H1 (cell line): ENCODE measurements around the gene IRF7. TPM values are rescaled to one million over a fixed set of nuclear protein-coding genes. Genes with fewer than 3 reads are reported as not detected.

Experiments used
- CTCF ChIA-PET: fragments of 300-600 bp; sonication (Branson Sonifier 250); formaldehyde crosslinking; loops from one replicate; lab custom pipeline; 2021; ENCODE audit not compliant: partially characterized antibody; lab: Charles Lee
- POLR2A ChIA-PET: fragments of 300-600 bp; sonication (Branson Sonifier 250); formaldehyde crosslinking; loops from one replicate; lab custom pipeline; 2021; ENCODE audit warnings: inconsistent platforms; ENCODE audit not compliant: partially characterized antibody; lab: Charles Lee
- DNase-seq, 2 experiments: peaks; one replicate each; pipeline versions ENCODE4 v3.0.0 to v3.0.0-alpha.2; 2010 to 2022; ENCODE audit warnings: low spot score in 2 of 2, low read depth in 1 of 2, mixed read lengths in 1 of 2
- FAIRE-seq: peaks from 2 replicates; lab custom pipeline; 2011; peaks lifted over from hg19 to GRCh38; lab: Jason Lieb, UNC
- H2AFZ ChIP-seq: 2 replicates; pipeline ENCODE4 v1.8.1; 2012; ENCODE audit warnings: low read length, inconsistent platforms
- H2AK5ac ChIP-seq: 2 replicates; pipeline ENCODE4 v1.6.1; 2013; ENCODE audit warnings: low read depth, low read length
- H2BK120ac ChIP-seq: replicated peaks from 2 replicates; pipeline ENCODE3; 2013; ENCODE audit warnings: low read depth, low read length, inconsistent platforms
- H2BK12ac ChIP-seq: 2 replicates; pipeline ENCODE4 v1.6.1; 2013; ENCODE audit warnings: low read depth, low read length
- H2BK15ac ChIP-seq: 2 replicates; pipeline ENCODE4 v1.6.1; 2013; ENCODE audit warnings: low read length
- H2BK20ac ChIP-seq: 2 replicates; pipeline ENCODE4 v1.6.1; 2013; ENCODE audit warnings: low read length
- H2BK5ac ChIP-seq: 2 replicates; pipeline ENCODE4 v1.6.1; 2013; ENCODE audit warnings: low read depth, low read length
- H3K14ac ChIP-seq: 2 replicates; pipeline ENCODE4 v1.6.1; 2013; ENCODE audit warnings: inconsistent platforms; ENCODE audit not compliant: insufficient read length
- H3K18ac ChIP-seq: 2 replicates; pipeline ENCODE4 v1.6.1; 2013; ENCODE audit warnings: low read length; ENCODE audit errors: extremely low read depth
- H3K23ac ChIP-seq: 2 replicates; pipeline ENCODE4 v1.6.1; 2013; ENCODE audit warnings: inconsistent platforms; ENCODE audit not compliant: insufficient read length
- H3K23me2 ChIP-seq: 2 replicates; pipeline ENCODE4 v1.6.1; 2013; ENCODE audit warnings: low read depth, low read length
- H3K27ac ChIP-seq: 2 replicates; pipeline ENCODE4 v1.6.1; 2011; ENCODE audit warnings: low read depth, low read length, inconsistent platforms
- H3K27me3 ChIP-seq, 4 experiments: replicated peaks in 1 of 4; 1 replicate in 1 of 4; 2 replicates in 3 of 4; pipeline versions ENCODE4 v1.6.1 to v1.8.1; 2011 to 2013; ENCODE audit warnings: low read length in 3 of 4, mild to moderate bottlenecking in 3 of 4, inconsistent platforms in 2 of 4, mixed read lengths in 2 of 4, moderate library complexity in 1 of 4; ENCODE audit not compliant: control insufficient read depth in 3 of 4, insufficient read depth in 3 of 4; ENCODE audit errors: extremely low read depth in 1 of 4
- H3K36me3 ChIP-seq, 4 experiments: 2 replicates each; pipeline versions ENCODE4 v1.6.1 to v1.8.1; 2011 to 2013; ENCODE audit warnings: mild to moderate bottlenecking in 4 of 4, low read length in 3 of 4, moderate library complexity in 2 of 4, control low read depth in 1 of 4, inconsistent platforms in 1 of 4; ENCODE audit not compliant: insufficient read depth in 4 of 4, control insufficient read depth in 2 of 4
- H3K4ac ChIP-seq: replicated peaks from 2 replicates; pipeline ENCODE3; 2013; ENCODE audit warnings: low read length, low read depth, mixed read lengths, inconsistent platforms; ENCODE audit not compliant: insufficient read length
- H3K4me1 ChIP-seq, 4 experiments: replicated peaks in 1 of 4; 1 replicate in 1 of 4; 2 replicates in 3 of 4; pipeline versions ENCODE4 v1.6.1 to v1.8.1; 2011 to 2013; ENCODE audit warnings: low read length in 3 of 4, inconsistent platforms in 2 of 4, mixed read lengths in 1 of 4; ENCODE audit not compliant: insufficient read depth in 4 of 4, control insufficient read depth in 3 of 4
- H3K4me2 ChIP-seq, 2 experiments: 2 replicates each; pipeline versions ENCODE4 v1.6.1 to v1.8.1; 2011 to 2013; ENCODE audit warnings: low read depth in 2 of 2, low read length in 2 of 2, control low read depth in 1 of 2, inconsistent platforms in 1 of 2, mild to moderate bottlenecking in 1 of 2; ENCODE audit not compliant: insufficient read depth in 1 of 2
- H3K4me3 ChIP-seq, 4 experiments: fragments of 200-600, 300-600 bp in 1 of 4; sonication (generic), shearing (Covaris generic), sonication (Bioruptor Twin) in 1 of 4; 2 replicates each; pipeline versions ENCODE4 v1.5.1 to v1.8.1; 2011 to 2016; ENCODE audit warnings: low read length in 4 of 4, low read depth in 3 of 4, control low read depth in 2 of 4, inconsistent platforms in 2 of 4, mild to moderate bottlenecking in 2 of 4, mixed read lengths in 1 of 4, moderate library complexity in 1 of 4; ENCODE audit not compliant: insufficient read depth in 2 of 4; ENCODE audit errors: extremely low read depth in 1 of 4
- H3K56ac ChIP-seq: replicated peaks from 2 replicates; pipeline ENCODE3; 2013; ENCODE audit warnings: low read depth, mild to moderate bottlenecking, mixed read lengths, low read length, inconsistent platforms; ENCODE audit not compliant: insufficient read length
- H3K79me1 ChIP-seq: 2 replicates; pipeline ENCODE4 v1.6.1; 2013; ENCODE audit warnings: low read depth, low read length, control low read depth
- H3K79me2 ChIP-seq, 2 experiments: 2 replicates each; pipeline versions ENCODE4 v1.6.1 to v1.8.1; 2012 to 2013; ENCODE audit warnings: low read length in 2 of 2, mild to moderate bottlenecking in 2 of 2, inconsistent platforms in 1 of 2; ENCODE audit not compliant: insufficient read depth in 2 of 2, control insufficient read depth in 1 of 2
- H3K9ac ChIP-seq, 4 experiments: replicated peaks in 1 of 4; 1 replicate in 1 of 4; 2 replicates in 3 of 4; pipeline versions ENCODE4 v1.6.1 to v1.8.1; 2011 to 2013; ENCODE audit warnings: low read depth in 3 of 4, low read length in 3 of 4, control low read depth in 2 of 4, mild to moderate bottlenecking in 2 of 4, moderate library complexity in 2 of 4, inconsistent platforms in 1 of 4; ENCODE audit errors: extremely low read depth in 1 of 4
- H3K9me3 ChIP-seq, 2 experiments: 2 replicates each; pipeline versions ENCODE4 v1.6.1 to v1.8.1; 2012 to 2013; ENCODE audit warnings: mild to moderate bottlenecking in 2 of 2, moderate library complexity in 2 of 2, control low read depth in 1 of 2, inconsistent platforms in 1 of 2, low read depth in 1 of 2, low read length in 1 of 2, mixed read lengths in 1 of 2; ENCODE audit not compliant: insufficient read depth in 2 of 2
- H4K20me1 ChIP-seq, 2 experiments: replicated peaks in 1 of 2; 2 replicates each; pipeline versions ENCODE3 to v1.8.1; 2011 to 2013; ENCODE audit warnings: inconsistent platforms in 2 of 2, low read length in 2 of 2, mild to moderate bottlenecking in 1 of 2; ENCODE audit not compliant: insufficient read depth in 2 of 2, control insufficient read depth in 1 of 2
- H4K5ac ChIP-seq: 2 replicates; pipeline ENCODE4 v1.6.1; 2013; ENCODE audit warnings: low read length, low read depth, mixed read lengths, inconsistent platforms; ENCODE audit not compliant: insufficient read length
- H4K8ac ChIP-seq: 2 replicates; pipeline ENCODE4 v1.8.0; 2013; ENCODE audit warnings: mild to moderate bottlenecking, moderate library complexity, low read length, inconsistent platforms; ENCODE audit not compliant: insufficient read depth; ENCODE audit errors: extremely low read depth
- H4K91ac ChIP-seq: replicated peaks from 2 replicates; pipeline ENCODE3; 2013; ENCODE audit warnings: low read length, mixed read lengths, inconsistent platforms; ENCODE audit not compliant: insufficient read length
- HDAC6 ChIP-seq: IDR thresholded peaks from one replicate; pipeline ENCODE4 v1.7.1; 2012; ENCODE audit warnings: low read depth, mild to moderate bottlenecking, inconsistent platforms, low read length, moderate library complexity
- NANOG ChIP-seq: IDR thresholded peaks from 2 replicates; pipeline ENCODE4 v1.6.1; 2011; ENCODE audit warnings: low read length, low read depth, mild to moderate bottlenecking, inconsistent platforms; ENCODE audit not compliant: insufficient read depth, poor library complexity, severe bottlenecking
- NRF1 ChIP-seq: IDR thresholded peaks from 2 replicates; pipeline ENCODE4 v1.6.1; 2011; ENCODE audit warnings: mild to moderate bottlenecking, low read depth, low read length, improper control_type of control experiment
- RNF2 ChIP-seq: fragments of 200-900, 300-1000 bp; sonication (generic); IDR thresholded peaks from 2 replicates; pipeline ENCODE4 v1.7.1; 2016; ENCODE audit warnings: borderline replicate concordance, low read depth, mild to moderate bottlenecking, antibody characterized with exemption, low read length; ENCODE audit not compliant: poor library complexity, severe bottlenecking; ENCODE audit errors: missing control alignments
- SAP30 ChIP-seq: fragments of 300-600 bp; sonication (generic); IDR thresholded peaks from 2 replicates; pipeline ENCODE4 v1.7.1; 2012; ENCODE audit warnings: low read length, moderate library complexity, mild to moderate bottlenecking, inconsistent platforms; ENCODE audit not compliant: insufficient read depth, insufficient replicate concordance
- SRF ChIP-seq: IDR thresholded peaks from 2 replicates; pipeline ENCODE4 v1.6.1; 2011; ENCODE audit warnings: mild to moderate bottlenecking, low read depth, low read length, moderate library complexity
- YY1 ChIP-seq: IDR thresholded peaks from 2 replicates; pipeline ENCODE4 v1.6.1; 2011; ENCODE audit warnings: low read depth, mild to moderate bottlenecking, low read length
- WGBS, 2 experiments: shearing (Covaris generic) in 1 of 2; methylation state at CpG; one replicate each; pipeline versions ENCODE4 v1.1.6 to v1.1.7; 2013 to 2015; ENCODE audit warnings: low lambda C conversion rate in 2 of 2, mixed read lengths in 2 of 2, inconsistent platforms in 1 of 2, low coverage in 1 of 2, missing lambda C conversion rate in 1 of 2; ENCODE audit not compliant: insufficient replicate concordance in 2 of 2, insufficient coverage in 1 of 2, insufficient read length in 1 of 2; ENCODE audit errors: extremely low coverage in 1 of 2, missing lambda C conversion rate in 1 of 2; 5-methylcytosine and 5-hydroxymethylcytosine counted together
- polyA plus RNA-seq, 7 experiments: library from polyadenylated mRNA; depleted of rRNA in 3 of 7; stranded (reverse) in 5 of 7; unstranded in 2 of 7; fragments of >200 nt in 5 of 7; fragments of 200-250 nt in 2 of 7; gene quantifications; 1 replicate in 5 of 7; 2 replicates in 1 of 7; 4 replicates in 1 of 7; pipeline versions ENCODE4 v1.2.1 to v1.2.3, GENCODE V29; 2011 to 2013; ENCODE audit warnings: missing spikeins in 2 of 7, mixed read lengths in 2 of 7
- total RNA-seq: library from RNA; stranded (reverse); fragmentation: NEBNext Ultra II Directional; extraction: Animal tissue kit (Norgen Biotek cat#: 25700); gene quantifications from 2 replicates; pipeline ENCODE4 v1.2.1, GENCODE V29; 2021

IRF7 gene
- total and polyA plus RNA-seq, 2 of the 8 experiments (the other 6 are each of a cell fraction or from before 2014, with no cell fraction given): 9.1 to 9.6 TPM

GRCh38 chr11:626475-627307 is 10.9 kb upstream of the IRF7 start, which contains the start of gene SCT:
SCT (minus strand) TSS chr11:627181; CDS start chr11:627143, 38 bp downstream.
- WGBS, 2 experiments: 18% methylated on average over 13 of the region's 72 CpGs; no CpG with 5 or more reads in 1 of the 2 experiments
- Histone ChIP-seq H3K4me3 (peak within 1 kb of the TSS in 3 of 4 experiments; percentile 5 to 57 (median 17); a peak in 4 of 8 replicates), H3K9ac (no peak within 1 kb of the TSS), H4K20me1 (peaks cover 0 to 7% of the 10 kb centered on the region in 2 experiments), H3K4ac (no peak within 1 kb of the TSS), H4K91ac (no peak within 1 kb of the TSS), H2AFZ (no peak within 1 kb of the TSS), H3K4me1 (peaks cover 0 to 6% (median under 1%) of the 10 kb centered on the region in 4 experiments; a peak in 2 of 7 replicates), H2BK12ac (no peak within 1 kb of the TSS), H3K9me3 (no peaks in the 10 kb centered on the region), H3K4me2 (peak within 1 kb of the TSS; percentile 39 to 71; a peak in 3 of 4 replicates), H2BK20ac (no peak within 1 kb of the TSS), H3K36me3 (no peaks in the 10 kb centered on the region), H4K8ac (no peak within 1 kb of the TSS; the same call in 1 of the 2 replicates), H2BK5ac (no peak within 1 kb of the TSS), H3K18ac (no peak within 1 kb of the TSS; the same call in 1 of the 2 replicates), H3K79me2 (no peaks in the 10 kb centered on the region), H3K23me2 (no peaks in the 10 kb centered on the region; the same call in 1 of the 2 replicates), H3K27me3 (peaks cover 3 to 14% (median 10%) of the 10 kb centered on the region in 4 experiments; a peak in 6 of 7 replicates), H3K27ac (no peak within 1 kb of the TSS), H4K5ac (no peak within 1 kb of the TSS), H2BK120ac (no peak within 1 kb of the TSS), H3K79me1 (no peaks in the 10 kb centered on the region), H2AK5ac (no peak within 1 kb of the TSS), H3K56ac (no peak within 1 kb of the TSS), H2BK15ac (no peak within 1 kb of the TSS), H3K23ac (no peak within 1 kb of the TSS), H3K14ac (no peak within 1 kb of the TSS)
- POLR2A ChIA-PET: interaction anchor here (0.8 to 2.5 kb wide), 8 partner anchors 9 to 233 kb away, joined by 3 to 8 read pairs (median 6); partner anchors contain the start of genes DRD4, IRF7 and LRRC56
- TF ChIP-seq NANOG: no peak
- TF ChIP-seq RNF2: no peak
- TF ChIP-seq SRF: no peak
- no peak for TF ChIP-seq HDAC6
- TF ChIP-seq NRF1: no peak
- TF ChIP-seq SAP30: no peak
- TF ChIP-seq YY1: no peak
- DNase-seq: no peak
- FAIRE-seq: no peak
- CTCF ChIA-PET: interaction anchor here (0.8 to 1.5 kb wide), 3 partner anchors 29 to 36 kb away, joined by 3 read pairs; no protein-coding TSS in a partner anchor
